ENCODE measurements around the gene FAM81B.

Gene FAM81B

DNA sequence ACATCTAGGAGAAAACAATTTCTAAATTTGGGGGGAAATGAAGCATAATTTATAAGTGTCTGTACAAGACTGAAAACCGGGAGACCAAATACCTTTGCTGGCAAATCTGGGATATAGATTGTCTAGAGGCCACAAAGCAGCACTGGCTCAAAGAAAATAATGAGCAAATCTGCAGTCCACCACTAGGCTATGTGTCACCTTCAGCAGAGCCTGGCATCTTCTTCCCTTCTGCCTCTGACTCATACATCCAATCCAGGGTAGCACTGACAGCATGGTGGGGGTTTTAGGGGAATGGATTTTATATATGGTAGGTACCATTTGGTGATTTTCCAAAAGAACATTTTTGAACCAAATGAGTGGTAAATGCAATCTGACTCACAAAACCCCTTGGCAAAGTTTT is 12.8 kb downstream of the FAM81B start:
- DNase-seq (ENCODE audit: low spot score): no peak

DNA sequence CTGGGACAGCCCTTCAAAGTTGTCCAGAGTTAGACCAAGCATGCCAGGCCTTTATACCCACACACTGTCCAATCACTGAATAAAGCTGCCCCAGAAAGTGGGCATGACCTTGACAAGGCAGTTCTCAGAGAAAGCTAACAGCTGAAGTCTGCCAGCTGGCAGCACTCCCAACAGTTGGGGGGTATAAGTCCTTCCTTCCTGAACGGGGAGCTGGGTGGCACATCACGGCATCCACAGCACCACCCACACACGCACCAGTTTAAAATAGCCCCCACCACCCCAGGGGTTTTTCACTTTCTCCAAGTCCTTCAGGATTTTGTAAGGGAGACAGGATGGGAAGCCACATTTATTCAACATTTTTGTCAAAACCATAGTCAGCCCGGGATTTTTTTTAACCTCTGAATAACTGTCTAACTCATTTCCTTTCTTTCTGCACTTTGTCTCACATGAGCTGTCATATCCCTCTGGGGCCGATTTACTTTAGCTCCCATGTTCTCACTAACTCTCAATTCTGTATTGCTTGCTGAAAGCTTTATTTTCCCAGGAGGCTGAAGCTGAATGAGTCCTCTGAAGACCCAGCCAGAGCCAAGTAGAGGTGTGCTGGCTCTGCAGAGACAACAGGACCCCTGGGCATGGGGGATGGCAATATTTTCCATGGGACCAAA is 15.4 kb downstream of the FAM81B start:
- DNase-seq (ENCODE audit: low spot score): no peak

GRCh38 chr5:95410279-95410678 is 19.1 kb downstream of the FAM81B start:
- DNase-seq (ENCODE audit: low spot score): no peak

DNA sequence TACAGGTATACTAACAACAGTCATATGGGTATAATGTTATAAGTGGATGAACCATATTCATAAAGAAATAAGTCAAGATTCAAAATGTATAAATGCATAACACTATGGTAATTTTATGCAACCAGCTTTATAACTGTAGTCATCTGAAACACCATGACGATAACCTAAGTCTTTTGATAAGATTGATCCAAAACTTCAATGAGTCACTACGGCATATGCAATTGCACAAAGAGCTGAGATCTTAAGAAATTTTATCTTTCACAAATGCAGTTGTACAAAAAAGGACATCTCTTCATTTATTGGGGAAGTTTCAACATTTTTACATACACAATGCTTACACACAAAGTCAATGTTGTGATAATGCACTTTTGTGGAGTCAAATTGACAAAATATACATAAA is 20.3 kb downstream of the FAM81B start:
- DNase-seq (ENCODE audit: low spot score): no peak

- no peak for DNase-seq (ENCODE audit: low spot score)
These were observed 23.3 kb downstream of the FAM81B start for GRCh38 chr5:95414451-95414850.

GRCh38 chr5:95417971-95418370 is 26.8 kb downstream of the FAM81B start:
- DNase-seq (ENCODE audit: low spot score): no peak

GRCh38 chr5:95422838-95423237 is 31.7 kb downstream of the FAM81B start:
- no peak for DNase-seq (ENCODE audit: low spot score)

DNA sequence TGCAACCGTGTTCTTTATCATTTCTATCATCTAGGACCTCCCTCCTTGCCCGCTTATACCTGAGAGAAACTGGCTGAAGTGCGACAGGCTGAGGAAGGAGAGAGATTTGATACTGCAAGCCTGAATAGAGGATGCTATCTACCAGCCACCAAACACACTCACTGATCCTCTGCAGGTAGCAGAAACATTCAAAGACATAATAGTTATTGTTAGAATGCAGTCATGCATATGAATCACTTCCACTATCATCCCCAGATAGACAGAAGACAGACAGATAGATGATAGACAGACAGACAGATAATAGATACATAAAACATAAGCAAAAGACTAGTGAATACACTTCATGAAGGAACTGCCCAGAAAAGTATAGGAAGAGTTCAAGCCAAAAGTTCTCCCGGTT is 32.9 kb downstream of the FAM81B start:
- DNase-seq (ENCODE audit: low spot score): no peak

DNA sequence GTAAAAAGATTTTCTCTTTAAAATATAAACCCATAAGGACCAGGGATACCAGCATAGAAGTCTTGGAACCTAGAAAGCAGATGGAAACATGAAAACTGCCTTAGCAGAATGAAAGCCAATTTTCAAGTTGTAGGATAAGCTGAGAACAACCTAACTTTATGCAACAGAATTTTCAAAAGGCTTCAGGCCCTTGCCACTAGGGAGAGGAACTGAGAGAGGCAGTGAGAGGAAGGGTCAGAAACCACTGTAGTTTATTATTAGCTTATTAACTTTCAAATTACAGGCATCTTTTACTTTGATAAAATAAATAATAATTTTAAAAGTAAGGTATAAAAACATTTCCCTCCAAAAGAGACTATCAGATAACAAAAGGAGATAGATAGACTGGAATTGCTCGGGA is 33.4 kb downstream of the FAM81B start:
- no peak for DNase-seq (ENCODE audit: low spot score)

- DNase-seq (ENCODE audit: low spot score): peak; percentile 15
These were observed 35.1 kb downstream of the FAM81B start for GRCh38 chr5:95426227-95426626.

- no peak for DNase-seq (ENCODE audit: low spot score)
These were observed 41.6 kb downstream of the FAM81B start for GRCh38 chr5:95432779-95433178.

DNA sequence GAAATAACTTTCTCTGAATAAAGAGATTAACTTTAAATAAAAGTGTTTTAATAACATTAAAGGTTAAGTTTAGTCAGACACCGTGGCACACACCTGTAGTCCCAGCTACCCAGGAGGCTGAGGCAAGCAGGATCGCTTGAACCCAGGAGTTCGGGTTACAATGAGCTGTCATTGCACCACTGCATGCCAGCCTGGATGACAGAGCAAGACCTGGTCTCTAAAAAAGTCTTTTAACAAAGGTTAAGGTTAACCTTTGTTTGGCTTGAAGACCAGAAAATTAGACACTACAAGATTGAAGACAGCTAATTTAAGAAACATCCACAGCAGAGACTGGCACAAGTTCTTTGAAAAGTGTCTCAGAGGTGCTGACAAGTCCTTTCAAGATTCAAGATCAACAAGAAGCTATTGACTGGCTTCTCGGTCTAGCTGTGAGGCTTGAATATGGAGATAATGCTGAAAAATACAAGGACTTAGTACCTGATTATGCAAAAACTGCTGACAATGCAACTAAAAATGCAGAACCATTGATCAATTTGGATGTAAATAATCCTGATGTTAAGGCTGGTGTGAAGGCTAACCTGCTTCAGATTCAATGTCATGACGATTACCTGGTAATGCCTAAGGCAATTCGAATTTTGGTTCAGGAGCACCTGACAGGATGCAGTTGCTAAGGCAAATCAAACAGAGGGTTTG is 48.8 kb downstream of the FAM81B start:
- DNase-seq (ENCODE audit: low spot score): no peak

GRCh38 chr5:95440825-95441224 is 49.7 kb downstream of the FAM81B start:
- no peak for DNase-seq (ENCODE audit: low spot score)

DNA sequence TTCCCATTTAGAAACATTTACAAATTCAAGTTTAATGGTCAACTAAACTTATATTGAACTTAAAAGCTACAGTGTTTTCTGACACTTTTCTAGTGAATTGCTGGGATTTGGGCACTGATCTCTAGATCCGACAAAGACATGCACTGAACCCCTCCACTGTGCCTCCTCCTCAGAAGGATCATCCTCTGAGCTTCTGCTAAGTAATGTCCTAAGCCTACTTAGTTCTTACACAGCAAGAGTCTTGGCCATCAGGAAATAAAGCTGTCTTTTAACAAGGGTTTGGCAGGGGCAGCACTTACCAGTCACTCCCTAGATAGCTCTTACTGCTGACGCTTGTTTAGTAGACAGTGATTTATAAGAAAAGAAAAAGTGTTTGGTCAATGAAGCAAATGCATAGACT is 50.5 kb downstream of the FAM81B start:
- no peak for DNase-seq (ENCODE audit: low spot score)

DNA sequence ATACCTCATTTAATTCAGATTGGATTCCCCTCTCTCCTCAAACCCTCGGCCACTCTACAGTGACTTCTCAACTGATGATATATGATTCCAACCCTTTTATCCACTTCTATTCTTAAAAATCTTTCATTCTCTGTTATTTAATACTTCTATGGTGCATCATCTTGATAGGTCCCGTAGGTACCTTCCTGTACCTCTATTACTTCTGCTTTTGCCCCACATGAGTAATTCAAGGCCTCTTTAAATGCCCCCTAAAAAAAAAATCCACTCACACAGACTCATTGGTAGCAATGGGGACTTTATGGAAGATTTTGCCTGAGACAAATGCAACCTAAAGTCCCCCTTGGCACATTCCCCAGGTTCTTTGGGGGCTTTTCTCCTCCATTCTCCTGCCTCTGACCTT is 54.3 kb downstream of the FAM81B start:
- no peak for DNase-seq (ENCODE audit: low spot score)

DNA sequence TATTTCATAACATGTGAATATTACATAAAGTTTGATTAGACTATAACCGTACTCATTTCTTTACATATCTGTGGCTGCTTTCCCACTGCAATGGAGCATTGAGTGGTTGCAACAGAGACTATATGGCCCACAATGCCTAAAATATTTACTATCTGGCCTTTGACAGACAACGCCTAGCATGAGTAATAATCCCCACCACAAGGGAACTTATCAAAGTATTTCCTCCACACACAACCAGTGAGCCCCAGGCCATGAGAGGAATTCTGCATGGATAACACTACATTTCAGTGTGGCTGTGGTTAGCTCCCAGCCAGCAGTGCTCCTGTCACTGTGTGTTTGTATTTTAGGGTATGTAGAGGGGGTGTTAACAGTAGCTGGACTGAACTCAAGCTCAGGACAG is 54.8 kb downstream of the FAM81B start:
- no peak for DNase-seq (ENCODE audit: low spot score)

DNA sequence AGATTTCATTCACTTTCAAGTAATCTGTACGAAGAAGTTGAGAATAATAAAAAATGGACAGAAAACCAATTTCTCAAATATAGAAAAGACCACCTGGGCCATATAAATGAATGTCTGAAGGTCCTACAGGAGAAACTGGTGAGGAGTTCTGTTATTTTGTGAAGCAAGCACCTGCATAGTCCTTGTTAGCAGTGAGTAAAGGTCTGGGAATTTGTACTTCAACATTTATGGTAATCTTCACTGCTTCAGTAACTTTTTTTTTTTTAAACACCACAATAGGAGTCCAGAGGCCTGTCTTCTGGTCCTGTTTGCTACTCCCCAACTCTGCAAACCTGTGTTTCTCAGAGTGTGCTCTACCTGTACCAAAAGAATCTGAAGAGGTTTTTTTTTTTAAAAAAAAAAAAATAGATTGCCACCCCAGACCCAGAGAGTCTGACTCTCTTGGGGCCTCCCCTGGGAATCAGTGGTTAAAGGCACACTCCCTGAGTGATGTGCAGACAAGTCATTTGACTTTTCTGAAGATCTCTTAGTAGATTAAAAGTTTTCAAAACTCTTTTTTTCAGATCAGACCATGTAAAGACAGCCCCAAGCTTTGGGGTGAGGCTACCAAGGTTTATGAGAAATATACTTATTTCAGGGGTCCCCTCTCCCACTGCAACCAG is 55.5 kb downstream of the FAM81B start:
- no peak for DNase-seq (ENCODE audit: low spot score)

DNA sequence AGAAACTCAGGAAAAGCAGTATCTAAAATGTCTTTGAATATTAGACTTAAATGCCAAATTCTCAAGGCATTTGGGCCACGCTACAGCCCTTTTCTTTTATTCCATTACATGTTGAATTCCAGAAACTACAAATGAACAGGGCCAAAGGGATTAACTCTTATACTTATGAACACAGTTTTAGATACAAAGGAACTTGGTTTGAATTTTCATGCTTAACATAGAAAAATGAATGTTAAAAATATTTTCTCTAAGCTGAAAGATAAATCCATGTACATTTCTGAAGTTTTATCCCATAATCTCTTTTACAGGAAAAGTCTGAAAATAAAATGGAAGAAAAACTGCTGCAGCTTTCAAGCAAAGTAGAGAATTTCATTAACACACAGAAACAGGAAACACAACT is 56.8 kb downstream of the FAM81B start:
- no peak for DNase-seq (ENCODE audit: low spot score)

- no peak for DNase-seq (ENCODE audit: low spot score)
These were observed 57.6 kb downstream of the FAM81B start for GRCh38 chr5:95448789-95449188.

GRCh38 chr5:95449460-95449859 is 58.3 kb downstream of the FAM81B start:
- no peak for DNase-seq (ENCODE audit: low spot score)

DNA sequence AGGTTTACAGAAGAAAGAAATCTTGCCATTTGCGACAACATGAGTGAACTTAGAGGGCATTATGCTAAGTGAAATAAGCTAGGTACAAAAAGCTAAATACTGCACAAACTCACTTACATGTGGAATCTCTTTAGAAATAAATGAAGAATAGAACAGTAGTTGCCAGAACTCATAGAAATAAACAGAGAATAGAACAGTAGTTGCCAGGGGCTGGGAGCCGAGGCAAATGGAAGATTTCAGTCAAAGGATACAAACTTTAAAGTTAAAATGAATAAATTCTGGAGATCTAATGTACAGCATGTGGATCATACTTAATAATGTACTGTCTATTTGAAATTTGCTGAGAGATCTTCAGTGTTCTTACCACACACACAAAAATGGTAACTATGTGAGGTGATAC is 63.4 kb downstream of the FAM81B start:
- DNase-seq (ENCODE audit: low spot score): no peak

DNA sequence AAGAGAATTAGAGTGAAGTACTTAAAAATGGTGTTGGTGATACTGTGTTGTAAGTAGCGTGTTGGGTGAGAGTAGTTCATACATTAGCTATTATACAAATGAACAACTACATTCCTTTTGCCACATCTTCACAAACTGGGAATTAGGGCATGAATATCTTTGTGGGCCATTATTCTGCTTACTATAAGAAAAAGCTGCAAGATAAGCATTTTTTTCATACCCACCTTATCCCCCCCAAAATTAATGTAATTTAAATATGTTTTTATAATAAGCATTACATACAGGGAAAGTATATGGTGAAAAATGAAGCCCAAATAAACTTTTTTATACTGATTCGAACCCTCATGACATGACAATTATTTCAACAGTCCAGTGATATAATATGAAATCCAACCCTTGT is 69.5 kb downstream of the FAM81B start:
- DNase-seq (ENCODE audit: low spot score): no peak

DNA sequence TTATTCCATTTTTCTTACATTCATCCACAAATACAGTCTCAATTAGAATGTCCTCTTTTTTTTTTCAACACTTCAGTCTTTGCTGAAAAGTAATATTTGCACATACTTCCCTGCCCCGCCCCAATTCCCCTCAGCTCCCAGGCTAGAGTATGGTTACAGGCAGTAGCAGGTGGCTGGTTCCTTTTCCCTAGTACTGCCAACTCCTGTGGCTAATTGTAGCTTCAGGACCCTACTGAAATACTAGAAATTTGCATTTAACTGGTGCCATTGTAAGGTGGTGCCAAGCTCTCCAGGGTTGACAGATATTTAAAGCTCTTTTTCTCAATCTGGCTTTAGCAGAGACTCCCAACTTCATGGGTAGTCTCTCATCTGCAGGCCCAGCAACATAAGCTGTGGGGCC is 80.3 kb downstream of the FAM81B start:
- no peak for DNase-seq (ENCODE audit: low spot score)

DNA sequence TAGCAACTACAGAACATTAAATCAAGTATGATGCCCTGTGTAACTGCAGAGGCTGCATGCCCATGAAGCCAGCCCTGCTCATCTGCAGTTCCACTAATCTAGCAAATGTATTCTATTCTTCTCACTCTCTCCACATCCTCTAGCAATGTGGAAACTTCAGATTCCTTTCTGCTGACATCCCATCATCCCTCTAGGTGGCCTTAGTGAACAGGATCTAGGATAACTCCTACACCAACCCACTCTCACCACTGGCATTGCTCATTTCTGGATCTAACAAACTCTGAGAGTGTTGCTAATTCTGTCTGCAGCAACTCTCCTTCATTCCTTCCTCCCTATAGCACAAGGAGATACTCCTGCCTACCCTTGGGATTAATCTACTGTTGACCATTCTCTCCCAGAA is 80.8 kb downstream of the FAM81B start:
- DNase-seq (ENCODE audit: low spot score): no peak

All from activated CD4-positive, alpha-beta T cell treated with anti-CD3 and anti-CD28 coated beads, Interleukin-2, Interleukin-4, amounts not matched to agents 100 ng/mL and 50 ng/mL, durations not matched to agents 16 hours and 8 hours (primary cell).